Astrocyte (in vitro differentiated cells and primary cell): ENCODE results near the gene ARID5B. TPM values are rescaled to one million over a fixed set of nuclear protein-coding genes. Genes with fewer than 3 reads are reported as not detected.
A peak's percentile ranks its signal among the peaks of the same experiment; 100 is the strongest.

Experiments
- DNase-seq: peaks from one replicate; pipeline ENCODE4 v3.0.0-alpha.2; 2010; ENCODE audit warnings: low read depth
- FAIRE-seq: peaks from 2 replicates; lab custom pipeline; 2011; peaks lifted over from hg19 to GRCh38; lab: Jason Lieb, UNC
- H2AFZ ChIP-seq: 2 replicates; pipeline ENCODE4 v1.6.0; 2012; ENCODE audit warnings: low read depth, low read length, inconsistent platforms
- H3K27ac ChIP-seq: 2 replicates; pipeline ENCODE4 v1.5.1; 2011; ENCODE audit warnings: low read depth, low read length, inconsistent platforms
- H3K27me3 ChIP-seq: 2 replicates; pipeline ENCODE4 v1.6.0; 2011; ENCODE audit warnings: low read length, inconsistent platforms; ENCODE audit not compliant: insufficient read depth
- H3K36me3 ChIP-seq: 2 replicates; pipeline ENCODE4 v1.5.1; 2011; ENCODE audit warnings: low read length, inconsistent platforms; ENCODE audit not compliant: insufficient read depth
- H3K4me1 ChIP-seq: 2 replicates; pipeline ENCODE4 v1.5.1; 2011; ENCODE audit warnings: low read length, inconsistent platforms; ENCODE audit not compliant: insufficient read depth
- H3K4me2 ChIP-seq: 2 replicates; pipeline ENCODE4 v1.6.0; 2012; ENCODE audit warnings: low read length, inconsistent platforms
- H3K4me3 ChIP-seq: 2 replicates; pipeline ENCODE4 v1.5.1; 2011; ENCODE audit warnings: low read depth, mild to moderate bottlenecking, low read length, inconsistent platforms; ENCODE audit not compliant: insufficient read depth
- H3K79me2 ChIP-seq: 2 replicates; pipeline ENCODE4 v1.6.0; 2012; ENCODE audit warnings: mild to moderate bottlenecking, low read length, inconsistent platforms; ENCODE audit not compliant: insufficient read depth
- H3K9ac ChIP-seq: 2 replicates; pipeline ENCODE4 v1.6.0; 2012; ENCODE audit warnings: mild to moderate bottlenecking, low read length, inconsistent platforms
- H3K9me3 ChIP-seq: 2 replicates; pipeline ENCODE4 v1.5.1; 2012; ENCODE audit warnings: low read depth, mild to moderate bottlenecking, low read length, inconsistent platforms; ENCODE audit not compliant: insufficient read depth
- H4K20me1 ChIP-seq: 2 replicates; pipeline ENCODE4 v1.6.0; 2012; ENCODE audit warnings: low read length, inconsistent platforms; ENCODE audit not compliant: insufficient read depth
- H3K27ac Mint-ChIP-seq: one replicate; pipeline ENCODE4 v1.8.0; 2021; ENCODE audit warnings: mild to moderate bottlenecking, mixed read lengths; ENCODE audit not compliant: unreplicated experiment
- H3K27me3 Mint-ChIP-seq: one replicate; pipeline ENCODE4 v1.8.0; 2021; ENCODE audit warnings: low read depth, mixed read lengths; ENCODE audit not compliant: unreplicated experiment
- H3K36me3 Mint-ChIP-seq: one replicate; pipeline ENCODE4 v1.8.0; 2021; ENCODE audit warnings: low read depth, mixed read lengths; ENCODE audit not compliant: unreplicated experiment
- H3K4me1 Mint-ChIP-seq: one replicate; pipeline ENCODE4 v1.8.0; 2021; ENCODE audit warnings: low read depth, mixed read lengths; ENCODE audit not compliant: unreplicated experiment
- H3K4me3 Mint-ChIP-seq: one replicate; pipeline ENCODE4 v1.8.0; 2021; ENCODE audit warnings: mild to moderate bottlenecking, moderate library complexity, mixed read lengths; ENCODE audit not compliant: unreplicated experiment
- H3K9me3 Mint-ChIP-seq: one replicate; pipeline ENCODE4 v1.8.0; 2021; ENCODE audit warnings: mild to moderate bottlenecking, mixed read lengths; ENCODE audit not compliant: unreplicated experiment
- EZH2 ChIP-seq: IDR thresholded peaks from 2 replicates; pipeline ENCODE4 v1.6.1; 2012; ENCODE audit warnings: mild to moderate bottlenecking, low read length, inconsistent platforms; ENCODE audit not compliant: insufficient read depth
- total RNA-seq: library from RNA; stranded (reverse); gene quantifications from 2 replicates; pipeline ENCODE4 v1.2.1, GENCODE V29; 2021
- TF ChIP-seq, protein P1 (sequence below): IDR thresholded peaks from 2 replicates; pipeline ENCODE4 v1.5.1; 2011; ENCODE audit warnings: low read depth, mild to moderate bottlenecking, inconsistent platforms, low read length, moderate library complexity; ENCODE audit not compliant: insufficient read depth

Gene ARID5B
- total RNA-seq, 1 donor from 2014 or later: 66.0 TPM

DNA sequence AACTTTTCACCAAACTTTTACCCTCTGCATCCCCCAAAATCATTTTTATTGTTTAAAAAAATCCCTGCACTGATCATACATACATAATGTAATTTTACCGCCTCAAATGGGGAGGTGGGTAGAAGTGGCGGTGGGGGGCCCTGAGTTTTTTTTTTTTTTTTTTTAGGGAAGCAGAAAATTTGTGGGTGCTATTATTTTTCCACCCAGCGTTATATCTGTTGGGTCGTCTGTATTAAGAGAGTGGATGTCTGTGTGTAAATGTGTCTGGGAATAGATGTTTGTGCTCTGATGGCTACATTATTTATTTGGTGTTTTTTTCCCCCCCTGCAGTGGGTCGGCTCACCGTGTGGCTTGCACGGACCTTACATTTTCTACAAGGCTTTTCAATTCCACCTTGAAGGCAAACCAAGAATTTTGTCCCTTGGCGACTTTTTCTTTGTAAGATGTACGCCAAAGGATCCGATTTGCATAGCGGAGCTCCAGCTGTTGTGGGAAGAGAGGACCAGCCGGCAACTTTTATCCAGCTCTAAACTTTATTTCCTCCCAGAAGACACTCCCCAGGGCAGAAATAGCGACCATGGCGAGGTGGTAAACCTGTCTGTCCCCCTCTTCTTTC is 438 bp downstream of the ARID5B start:
- peak overlapping the region; percentile 95 for H3K9ac ChIP-seq
- H3K79me2 ChIP-seq: peaks cover 50% of the 10 kb centered on the region
- H3K27ac Mint-ChIP-seq: peak overlapping the region; percentile 100

DNA sequence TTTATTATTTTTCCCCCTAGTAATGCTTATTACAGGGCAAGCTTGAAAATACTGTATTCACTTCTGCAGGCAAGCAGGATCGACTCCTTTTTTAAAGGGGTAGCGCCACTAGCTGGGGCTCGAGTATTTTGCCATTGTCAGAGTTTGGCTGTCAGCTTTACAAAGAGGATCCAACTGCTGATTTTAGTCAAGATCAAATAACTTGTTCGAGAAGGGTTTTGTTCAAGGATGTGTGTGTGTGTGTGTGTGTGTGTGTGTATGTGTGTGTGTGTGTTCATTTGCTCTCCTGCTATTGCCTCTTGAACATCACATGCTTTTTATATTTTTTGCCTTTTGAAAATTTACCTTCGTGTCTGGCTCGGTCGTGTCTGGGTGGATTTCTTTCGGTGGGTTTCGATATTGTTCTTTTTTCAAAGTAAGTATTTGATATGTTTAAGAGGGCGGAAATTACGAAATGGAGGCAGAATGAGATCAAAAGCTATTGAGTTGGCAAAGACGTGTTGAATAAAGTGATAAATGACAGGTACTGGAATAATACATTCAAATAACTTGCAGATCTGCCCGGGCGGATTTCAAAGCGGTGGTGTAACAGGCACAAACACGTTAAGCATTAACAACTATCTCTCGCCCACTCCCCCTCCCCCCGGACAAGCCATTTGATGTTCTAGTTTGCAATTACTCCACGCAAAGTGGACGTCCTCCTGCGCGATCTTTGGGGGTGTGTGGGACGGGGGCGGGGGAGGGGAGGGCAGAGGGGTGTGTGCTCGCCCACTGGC is 1.1 kb downstream of the ARID5B start:
- peaks cover 13% of the 10 kb centered on the region for H4K20me1 ChIP-seq
- H3K9ac ChIP-seq: peak overlapping the region; percentile 95
- H3K27ac ChIP-seq: peak overlapping the region; percentile 87
- no peaks in the 10 kb centered on the region for H3K36me3 ChIP-seq
- Mint-ChIP-seq H3K9me3 (no peaks in the 10 kb centered on the region), H3K36me3 (no peaks in the 10 kb centered on the region), H3K27ac (peak overlapping the region; percentile 100), H3K4me1 (peaks cover 22% of the 10 kb centered on the region), H3K4me3 (peak overlapping the region; percentile 95), H3K27me3 (no peaks in the 10 kb centered on the region)
- H2AFZ ChIP-seq: peak overlapping the region; percentile 29
- FAIRE-seq: no peak
- peak overlapping the region; percentile 91 for H3K4me3 ChIP-seq
- TF ChIP-seq, protein P1, sequence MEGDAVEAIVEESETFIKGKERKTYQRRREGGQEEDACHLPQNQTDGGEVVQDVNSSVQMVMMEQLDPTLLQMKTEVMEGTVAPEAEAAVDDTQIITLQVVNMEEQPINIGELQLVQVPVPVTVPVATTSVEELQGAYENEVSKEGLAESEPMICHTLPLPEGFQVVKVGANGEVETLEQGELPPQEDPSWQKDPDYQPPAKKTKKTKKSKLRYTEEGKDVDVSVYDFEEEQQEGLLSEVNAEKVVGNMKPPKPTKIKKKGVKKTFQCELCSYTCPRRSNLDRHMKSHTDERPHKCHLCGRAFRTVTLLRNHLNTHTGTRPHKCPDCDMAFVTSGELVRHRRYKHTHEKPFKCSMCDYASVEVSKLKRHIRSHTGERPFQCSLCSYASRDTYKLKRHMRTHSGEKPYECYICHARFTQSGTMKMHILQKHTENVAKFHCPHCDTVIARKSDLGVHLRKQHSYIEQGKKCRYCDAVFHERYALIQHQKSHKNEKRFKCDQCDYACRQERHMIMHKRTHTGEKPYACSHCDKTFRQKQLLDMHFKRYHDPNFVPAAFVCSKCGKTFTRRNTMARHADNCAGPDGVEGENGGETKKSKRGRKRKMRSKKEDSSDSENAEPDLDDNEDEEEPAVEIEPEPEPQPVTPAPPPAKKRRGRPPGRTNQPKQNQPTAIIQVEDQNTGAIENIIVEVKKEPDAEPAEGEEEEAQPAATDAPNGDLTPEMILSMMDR: no peak
- DNase-seq: peak; percentile 63
- H3K27me3 ChIP-seq: no peaks in the 10 kb centered on the region
- H3K9me3 ChIP-seq: no peaks in the 10 kb centered on the region
- H3K79me2 ChIP-seq: peaks cover 57% of the 10 kb centered on the region
- H3K4me2 ChIP-seq: peak overlapping the region; percentile 98
- peaks cover 36% of the 10 kb centered on the region for H3K4me1 ChIP-seq

More for the DNA sequence above, 438 bp downstream of the ARID5B start:
- Histone ChIP-seq H3K27ac (peak overlapping the region; percentile 87), H3K36me3 (no peaks in the 10 kb centered on the region), H4K20me1 (peaks cover 13% of the 10 kb centered on the region), H3K4me1 (peaks cover 42% of the 10 kb centered on the region), H3K4me2 (peak overlapping the region; percentile 98), H3K27me3 (no peaks in the 10 kb centered on the region), H3K4me3 (peak overlapping the region; percentile 91), H2AFZ (peak overlapping the region; percentile 29), H3K9me3 (no peaks in the 10 kb centered on the region)
- no peak for TF ChIP-seq EZH2
- TF ChIP-seq, protein P1: no peak
- no peaks in the 10 kb centered on the region for H3K9me3 Mint-ChIP-seq
- DNase-seq: peak; percentile 24
- no peak for FAIRE-seq
- no peaks in the 10 kb centered on the region for H3K27me3 Mint-ChIP-seq
- H3K4me1 Mint-ChIP-seq: peaks cover 27% of the 10 kb centered on the region
- peak overlapping the region; percentile 95 for H3K4me3 Mint-ChIP-seq
- H3K36me3 Mint-ChIP-seq: no peaks in the 10 kb centered on the region
